HG03432 (cell line): ENCODE results near the gene CLDN16.

ENCODE experiments used
- ATAC-seq: cut with Tn5 transposase; IDR thresholded peaks from one replicate; pipeline ENCODE4 v1.9.1; 2021; ENCODE audit warnings: mild to moderate bottlenecking, moderate library complexity; ENCODE audit not compliant: unreplicated experiment

The CLDN16 gene

GRCh38 chr3:190378240-190378891 lies 9.6 kb upstream of the CLDN16 start:
- ATAC-seq, result no peak

GRCh38 chr3:190380184-190380583 lies 7.8 kb upstream of the CLDN16 start:
- ATAC-seq, result no peak

GRCh38 chr3:190381441-190381840 lies 6.5 kb upstream of the CLDN16 start:
- ATAC-seq, result no peak

GRCh38 chr3:190382082-190382481 lies 5.9 kb upstream of the CLDN16 start:
- ATAC-seq, result no peak

GRCh38 chr3:190384309-190384756 lies 3.6 kb upstream of the CLDN16 start:
- peak; percentile 95 for ATAC-seq

GRCh38 chr3:190385731-190386688 lies 2.0 kb upstream of the CLDN16 start:
- ATAC-seq, result no peak

- ATAC-seq, result no peak
Measured at GRCh38 chr3:190388703-190389102, 740 bp downstream of the CLDN16 start.

GRCh38 chr3:190396001-190396400 lies 8.0 kb downstream of the CLDN16 start:
- ATAC-seq, result no peak

GRCh38 chr3:190397889-190398288 lies 9.9 kb downstream of the CLDN16 start:
- ATAC-seq, result no peak

GRCh38 chr3:190399677-190400076 lies 11.7 kb downstream of the CLDN16 start:
- no peak for ATAC-seq

- no peak for ATAC-seq
Measured at GRCh38 chr3:190401963-190402362, 14.0 kb downstream of the CLDN16 start.

GRCh38 chr3:190404715-190405114 lies 16.8 kb downstream of the CLDN16 start:
- ATAC-seq, result no peak

GRCh38 chr3:190414297-190414696 lies 26.3 kb downstream of the CLDN16 start:
- no peak for ATAC-seq

- ATAC-seq, result peak; percentile 5
Measured at GRCh38 chr3:190424108-190424477, 36.1 kb downstream of the CLDN16 start.

GRCh38 chr3:190424478-190425439 lies 36.8 kb downstream of the CLDN16 start:
- ATAC-seq, result peak; percentile 78

GRCh38 chr3:190425833-190426232 lies 37.9 kb downstream of the CLDN16 start:
- ATAC-seq, result no peak

- no peak for ATAC-seq
Measured at GRCh38 chr3:190426806-190427507, 39.0 kb downstream of the CLDN16 start.

GRCh38 chr3:190429681-190430080 lies 41.7 kb downstream of the CLDN16 start:
- no peak for ATAC-seq

- no peak for ATAC-seq
Measured at GRCh38 chr3:190430906-190431305, 42.9 kb downstream of the CLDN16 start.

GRCh38 chr3:190432216-190432615 lies 44.3 kb downstream of the CLDN16 start:
- ATAC-seq, result no peak
